Limb (tissue), 2 donors: ENCODE measurements around the gene HOXB2.

ENCODE experiments used
- DNase-seq, 2 donors: peaks; one replicate each; pipeline ENCODE4 v3.0.0-alpha.2; 2016; ENCODE audit errors: extremely low spot score in 2 of 2

Gene HOXB2

GRCh38 chr17:48565925-48566710 lies 21.2 kb upstream of the HOXB2 start:
- no peak for DNase-seq

- peak in 1 of 2 donors; percentile 57 for DNase-seq
Measured at GRCh38 chr17:48565022-48565554, 20.2 kb upstream of the HOXB2 start.

- DNase-seq, result peak in 1 of 2 donors; percentile 66
Measured at GRCh38 chr17:48564188-48565021, 19.5 kb upstream of the HOXB2 start.

- DNase-seq, result peak in 1 of 2 donors; percentile 59
Measured at GRCh38 chr17:48563867-48564187, 18.9 kb upstream of the HOXB2 start.

- DNase-seq, result peak in 1 of 2 donors; percentile 61
Measured at GRCh38 chr17:48563385-48563838, 18.5 kb upstream of the HOXB2 start.

- DNase-seq, result no peak
Measured at GRCh38 chr17:48562934-48563333, 18.0 kb upstream of the HOXB2 start.

GRCh38 chr17:48561884-48562810 lies 17.2 kb upstream of the HOXB2 start:
- DNase-seq, result no peak

GRCh38 chr17:48559840-48560817 lies 15.2 kb upstream of the HOXB2 start:
- DNase-seq, result no peak

GRCh38 chr17:48559122-48559839 lies 14.4 kb upstream of the HOXB2 start:
- no peak for DNase-seq

GRCh38 chr17:48558831-48559121 lies 13.9 kb upstream of the HOXB2 start:
- DNase-seq, result no peak

- DNase-seq, result peak in 1 of 2 donors; percentile 45
Measured at GRCh38 chr17:48558057-48558830, 13.3 kb upstream of the HOXB2 start.

GRCh38 chr17:48556576-48557401 lies 11.9 kb upstream of the HOXB2 start:
- peak in 1 of 2 donors; percentile 38 for DNase-seq

GRCh38 chr17:48556229-48556575 lies 11.3 kb upstream of the HOXB2 start:
- peak in 1 of 2 donors; percentile 41 for DNase-seq

GRCh38 chr17:48555258-48556228 lies 10.6 kb upstream of the HOXB2 start:
- DNase-seq, result peak; percentile 80 to 85

GRCh38 chr17:48554412-48555257 lies 9.7 kb upstream of the HOXB2 start:
- DNase-seq, result peak in 1 of 2 donors; percentile 69

- DNase-seq, result no peak
Measured at GRCh38 chr17:48553826-48554225, 8.9 kb upstream of the HOXB2 start.
